ENCODE results near the gene GOLPH3L.
A peak's percentile ranks its signal among the peaks of the same experiment; 100 is the strongest.
"Not testable (repeated sequence)": the region's sequence is repeated elsewhere in the genome, so short reads cannot be mapped to it uniquely, and the experiment has no call there.

GOLPH3L gene

GRCh38 chr1:150657064-150657463 lies 39.9 kb downstream of the GOLPH3L start:
- DNase-seq (ENCODE audit: low read depth) = not testable (repeated sequence)

- DNase-seq (ENCODE audit: low read depth) = not testable (repeated sequence)
Measured at GRCh38 chr1:150654635-150655034, 42.3 kb downstream of the GOLPH3L start.

GRCh38 chr1:150650193-150650592 lies 46.8 kb downstream of the GOLPH3L start:
- peak; percentile 59 for DNase-seq (ENCODE audit: low read depth)

- DNase-seq (ENCODE audit: low read depth) = no peak
Measured at GRCh38 chr1:150649441-150650075, 47.4 kb downstream of the GOLPH3L start.

- no peak for DNase-seq (ENCODE audit: low read depth)
Measured at GRCh38 chr1:150642296-150642695, 54.7 kb downstream of the GOLPH3L start.

GRCh38 chr1:150641126-150641815 lies 55.7 kb downstream of the GOLPH3L start:
- not testable (repeated sequence) for DNase-seq (ENCODE audit: low read depth)

- not testable (repeated sequence) for DNase-seq (ENCODE audit: low read depth)
Measured at GRCh38 chr1:150638430-150638829, 58.5 kb downstream of the GOLPH3L start.

- DNase-seq (ENCODE audit: low read depth) = not testable (repeated sequence)
Measured at GRCh38 chr1:150634839-150635622, 61.9 kb downstream of the GOLPH3L start.

- DNase-seq (ENCODE audit: low read depth) = peak; percentile 100
Measured at GRCh38 chr1:150629115-150629928, 67.6 kb downstream of the GOLPH3L start, which contains the start of gene ENSA. ENSA (minus strand) TSS chr1:150629612; CDS start chr1:150629470, 142 bp downstream.

GRCh38 chr1:150628766-150629114 lies 68.2 kb downstream of the GOLPH3L start:
- DNase-seq (ENCODE audit: low read depth) = no peak

GRCh38 chr1:150627826-150628410 lies 69.0 kb downstream of the GOLPH3L start:
- no peak for DNase-seq (ENCODE audit: low read depth)

- DNase-seq (ENCODE audit: low read depth) = no peak
Measured at GRCh38 chr1:150626150-150626549, 70.8 kb downstream of the GOLPH3L start.

- DNase-seq (ENCODE audit: low read depth) = not testable (repeated sequence)
Measured at GRCh38 chr1:150624546-150624945, 72.4 kb downstream of the GOLPH3L start.

- not testable (repeated sequence) for DNase-seq (ENCODE audit: low read depth)
Measured at GRCh38 chr1:150624134-150624533, 72.8 kb downstream of the GOLPH3L start.

GRCh38 chr1:150622303-150622975 lies 74.5 kb downstream of the GOLPH3L start:
- DNase-seq (ENCODE audit: low read depth) = peak; percentile 37

- peak; percentile 75 for DNase-seq (ENCODE audit: low read depth)
Measured at GRCh38 chr1:150621497-150622302, 75.3 kb downstream of the GOLPH3L start.

GRCh38 chr1:150620919-150621318 lies 76.0 kb downstream of the GOLPH3L start:
- no peak for DNase-seq (ENCODE audit: low read depth)

GRCh38 chr1:150619576-150620509 lies 77.1 kb downstream of the GOLPH3L start:
- DNase-seq (ENCODE audit: low read depth) = peak; percentile 92

Data from amniotic epithelial cell (primary cell).